Stimulated activated CD4-positive, alpha-beta T cell treated with anti-CD3 and anti-CD28 coated beads, Interleukin-1b, Interleukin-23, amount 100 ng/mL, for 1 hour (primary cell): Measurements from ENCODE around the gene ARHGAP23.
"Not testable (repeated sequence)": the region's sequence is repeated elsewhere in the genome, so short reads cannot be mapped to it uniquely, and the experiment has no call there.

Experiments
- DNase-seq, 2 donors: peaks; one replicate each; pipeline ENCODE4 v3.0.0-alpha.2; 2020; ENCODE audit warnings: low read depth in 2 of 2

The ARHGAP23 gene

DNA sequence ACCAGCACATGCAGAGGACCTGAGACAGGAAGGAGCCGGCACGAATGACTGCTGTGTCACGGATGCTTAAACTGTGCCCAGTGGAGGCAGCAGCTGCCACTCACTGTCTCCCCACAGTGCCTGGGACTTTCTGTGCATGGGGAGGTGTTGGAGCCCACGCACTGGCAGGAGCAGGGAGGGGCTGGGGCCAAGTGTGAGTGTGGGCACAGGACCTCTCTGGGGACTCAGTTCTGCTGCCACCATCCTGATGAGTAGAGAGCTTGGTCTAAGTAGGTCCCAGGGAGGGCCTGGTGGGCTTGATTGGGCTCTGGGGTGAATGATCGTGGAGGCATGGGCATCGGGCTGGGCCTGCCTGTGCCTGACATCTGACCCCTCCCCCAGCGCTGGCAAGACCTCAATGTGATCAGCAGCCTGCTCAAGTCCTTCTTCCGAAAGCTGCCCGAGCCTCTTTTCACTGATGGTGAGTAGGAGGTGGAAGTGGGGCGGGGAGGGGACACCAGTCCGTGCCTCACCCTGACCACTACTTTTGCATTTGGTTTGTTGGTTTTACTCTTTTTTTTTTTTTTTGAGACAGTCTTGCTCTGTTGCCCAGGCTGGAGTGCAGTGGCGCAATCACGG, 57.5 kb downstream of the ARHGAP23 start:
- not testable (repeated sequence) for DNase-seq

- DNase-seq = not testable (repeated sequence)
Observed at GRCh38 chr17:38489774-38490173, 61.5 kb downstream of the ARHGAP23 start.

GRCh38 chr17:38491346-38492066, 63.2 kb downstream of the ARHGAP23 start:
- not testable (repeated sequence) for DNase-seq

DNA sequence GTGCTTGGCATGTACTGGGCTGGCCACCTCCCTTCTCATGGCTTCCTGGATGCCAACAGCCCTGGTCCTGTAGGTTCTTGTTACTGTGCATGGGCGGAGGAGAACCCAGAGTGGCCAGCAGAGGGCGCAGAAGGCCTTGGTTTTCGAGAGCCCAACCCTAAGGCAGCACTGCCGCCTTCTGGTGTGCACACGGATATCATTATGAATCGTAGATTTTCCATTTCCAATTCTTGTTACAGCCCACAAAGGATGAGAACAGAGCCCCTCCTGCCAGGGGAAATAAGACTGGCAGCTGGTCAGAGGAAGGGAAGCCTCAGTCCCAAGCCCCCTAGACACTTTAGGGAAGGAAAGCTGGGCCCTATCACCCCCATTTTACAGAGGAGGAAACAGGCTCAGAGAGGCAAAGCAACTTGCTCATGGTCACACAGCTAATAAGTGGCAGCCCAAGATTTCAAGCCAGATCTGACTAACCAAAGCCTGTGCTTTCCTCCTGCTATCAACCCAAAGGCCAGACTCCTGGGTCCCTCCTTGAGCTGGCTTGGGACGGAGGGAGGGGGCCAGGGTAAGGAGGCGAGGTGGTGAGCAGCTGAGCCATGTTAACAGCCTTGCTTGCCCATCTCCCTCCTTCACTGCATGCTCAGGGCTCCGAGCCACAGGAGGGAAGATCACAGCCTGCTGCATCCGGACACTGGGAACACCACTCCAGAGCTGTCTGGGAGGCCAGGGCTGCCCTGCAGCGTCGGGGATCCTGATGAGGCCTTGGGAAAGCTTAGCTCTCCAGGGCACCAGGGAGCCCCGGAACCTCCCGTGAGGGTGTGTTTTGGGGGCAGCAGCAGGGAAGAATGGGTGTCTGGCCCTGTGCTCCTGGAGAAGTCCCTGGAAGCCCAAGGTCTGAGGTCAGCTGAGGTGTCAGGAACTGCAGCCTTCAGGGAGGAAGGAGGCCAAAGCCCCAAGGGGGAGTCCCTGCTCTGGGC, 64.1 kb downstream of the ARHGAP23 start:
- DNase-seq = peak; percentile 74 to 89

DNA sequence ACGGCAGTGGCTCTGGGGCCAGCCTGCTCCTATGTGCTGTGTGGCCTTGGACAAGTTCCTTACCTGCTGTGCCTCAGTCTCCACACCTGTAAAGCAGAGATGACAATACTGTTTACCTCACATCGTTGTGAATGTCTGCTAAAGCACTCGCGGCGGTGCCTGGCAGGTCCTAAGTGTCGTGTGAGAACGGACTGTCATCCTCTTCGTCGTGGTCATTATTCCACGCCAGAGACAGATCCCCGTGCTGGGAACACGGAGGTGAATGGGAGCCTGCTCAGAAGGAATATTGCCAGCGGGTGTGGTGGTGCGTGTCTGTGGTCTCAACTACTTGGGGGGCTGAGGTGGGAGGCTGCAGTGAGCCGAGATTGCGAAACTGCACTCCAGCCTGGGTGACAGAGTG, 65.9 kb downstream of the ARHGAP23 start:
- not testable (repeated sequence) for DNase-seq

GRCh38 chr17:38497656-38498055, 69.4 kb downstream of the ARHGAP23 start:
- DNase-seq = not testable (repeated sequence)

DNA sequence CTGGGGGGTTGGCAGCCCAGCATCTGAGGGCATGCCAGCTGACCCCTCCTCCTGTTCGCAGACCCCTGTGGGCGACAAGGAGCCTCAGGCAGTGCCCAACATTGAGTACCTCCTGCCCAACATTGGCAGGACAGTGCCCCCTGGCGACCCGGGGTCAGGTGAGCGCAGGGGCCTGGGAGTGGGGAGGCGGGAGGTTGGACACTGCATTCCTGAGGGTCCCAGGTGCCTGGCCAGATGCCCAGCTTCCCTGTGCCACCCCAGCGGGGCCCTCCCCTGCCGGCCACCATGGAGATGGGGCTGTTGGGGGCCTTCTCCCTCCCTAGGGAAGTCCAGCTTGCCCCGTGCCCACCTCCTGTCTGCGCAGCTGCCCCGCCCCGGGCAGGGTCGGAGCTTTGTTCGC, 70.1 kb downstream of the ARHGAP23 start:
- DNase-seq = no peak

DNA sequence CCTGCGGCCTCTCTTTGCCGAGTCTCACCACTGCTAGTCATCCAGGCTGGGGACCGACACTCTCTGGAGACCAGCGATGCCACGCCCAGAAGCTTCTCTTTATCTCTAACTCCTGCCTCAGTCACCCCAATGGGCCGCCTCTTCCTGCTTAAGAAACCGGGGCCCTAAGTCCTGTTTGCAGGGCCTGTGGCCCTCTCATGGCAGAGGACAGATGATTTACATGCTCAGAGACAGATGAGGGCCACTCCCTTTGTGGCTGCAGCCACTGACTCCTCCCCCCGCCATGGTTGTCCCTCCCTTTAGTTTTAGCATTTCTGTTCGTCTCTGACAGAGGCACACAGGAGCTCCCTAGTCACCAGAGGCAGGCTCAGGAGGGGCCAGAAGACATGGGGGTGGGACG, 71.0 kb downstream of the ARHGAP23 start:
- DNase-seq = not testable (repeated sequence)

- DNase-seq = not testable (repeated sequence)
Observed at GRCh38 chr17:38501718-38502117, 73.5 kb downstream of the ARHGAP23 start.

- not testable (repeated sequence) for DNase-seq
Observed at GRCh38 chr17:38503286-38503913, 75.1 kb downstream of the ARHGAP23 start.

- no peak for DNase-seq
Observed at GRCh38 chr17:38504216-38504615, 76.0 kb downstream of the ARHGAP23 start.

DNA sequence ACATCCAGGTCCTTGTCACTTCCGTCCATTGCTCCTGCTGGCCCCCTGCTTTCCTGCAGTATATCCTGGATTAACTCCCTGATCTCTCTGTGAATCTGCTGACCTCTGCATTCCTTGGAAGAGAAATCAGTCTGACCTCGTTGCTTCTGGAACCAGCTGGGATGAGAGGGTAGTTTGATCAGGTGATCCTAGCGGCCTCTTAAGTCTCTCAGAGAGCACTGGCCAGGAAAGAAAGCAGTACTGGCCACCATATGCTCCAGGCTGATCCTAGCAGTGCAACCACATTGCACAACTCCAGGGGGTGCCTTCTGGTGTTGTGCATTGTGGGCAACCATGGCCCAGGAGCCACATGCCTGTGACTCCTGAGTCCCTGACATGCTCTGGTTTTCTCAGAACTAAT, 79.2 kb downstream of the ARHGAP23 start:
- no peak for DNase-seq

GRCh38 chr17:38507921-38508569, 79.8 kb downstream of the ARHGAP23 start:
- no peak for DNase-seq

DNA sequence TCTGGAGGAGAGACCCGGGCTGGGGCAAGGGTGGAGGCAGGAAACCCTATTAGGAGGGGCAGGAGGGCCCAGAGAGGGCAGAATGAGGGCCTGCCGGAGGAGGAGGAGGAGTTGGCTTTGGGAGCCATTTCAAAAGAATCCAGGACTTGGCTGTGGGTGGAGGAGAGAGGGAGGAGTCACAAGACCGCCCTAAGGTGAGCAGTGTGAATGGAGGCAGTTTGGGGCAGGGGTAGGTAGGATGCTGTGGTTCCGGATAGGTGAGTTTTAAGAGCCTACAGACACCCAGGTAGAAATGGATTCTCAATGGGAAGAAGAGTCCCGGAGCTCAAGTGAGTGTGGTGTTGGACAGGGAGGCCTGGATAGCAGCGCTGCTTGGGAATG, 80.3 kb downstream of the ARHGAP23 start:
- no peak for DNase-seq

DNA sequence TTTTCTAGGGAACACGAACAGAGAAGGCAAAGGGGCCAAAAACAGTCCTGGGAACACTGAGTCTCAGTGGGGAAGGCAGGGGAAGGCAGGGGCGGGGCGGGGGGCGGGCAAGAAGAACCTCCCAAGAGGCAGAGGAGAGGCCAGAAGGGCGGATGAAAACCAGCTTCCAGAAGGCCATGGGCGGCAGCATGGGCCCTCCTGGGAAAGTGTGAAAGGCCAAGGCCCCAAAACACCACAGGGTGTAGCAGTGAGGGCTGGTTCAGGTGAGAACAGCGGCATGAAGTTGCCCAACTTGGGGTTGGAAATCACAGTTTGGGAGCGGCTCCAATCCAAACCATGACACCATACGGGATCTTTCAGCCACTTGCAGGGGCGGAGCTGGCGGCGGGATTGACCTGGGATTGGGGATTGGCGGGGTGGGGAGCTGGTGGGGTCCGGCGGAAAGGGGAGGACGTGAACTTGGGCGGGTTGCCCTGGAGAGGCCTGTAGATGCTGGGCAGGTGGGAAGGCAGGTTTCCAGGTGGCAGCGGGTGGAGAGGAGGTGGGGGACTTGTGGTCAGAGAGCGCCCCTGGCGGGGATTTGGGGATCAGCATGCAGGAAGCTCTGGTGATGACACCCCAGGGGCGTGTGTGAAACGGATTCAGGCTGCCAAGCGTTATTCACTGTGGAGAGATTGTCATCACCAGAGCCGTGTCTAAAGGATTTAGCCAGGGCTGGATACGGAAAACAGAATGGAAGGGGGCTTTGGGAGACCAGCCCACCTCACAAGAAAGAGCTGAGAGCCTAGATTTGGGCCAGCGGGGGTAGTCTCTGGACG, 80.9 kb downstream of the ARHGAP23 start:
- peak in 1 of 2 donors; percentile 53 for DNase-seq

GRCh38 chr17:38509772-38510420, 81.6 kb downstream of the ARHGAP23 start:
- no peak for DNase-seq

DNA sequence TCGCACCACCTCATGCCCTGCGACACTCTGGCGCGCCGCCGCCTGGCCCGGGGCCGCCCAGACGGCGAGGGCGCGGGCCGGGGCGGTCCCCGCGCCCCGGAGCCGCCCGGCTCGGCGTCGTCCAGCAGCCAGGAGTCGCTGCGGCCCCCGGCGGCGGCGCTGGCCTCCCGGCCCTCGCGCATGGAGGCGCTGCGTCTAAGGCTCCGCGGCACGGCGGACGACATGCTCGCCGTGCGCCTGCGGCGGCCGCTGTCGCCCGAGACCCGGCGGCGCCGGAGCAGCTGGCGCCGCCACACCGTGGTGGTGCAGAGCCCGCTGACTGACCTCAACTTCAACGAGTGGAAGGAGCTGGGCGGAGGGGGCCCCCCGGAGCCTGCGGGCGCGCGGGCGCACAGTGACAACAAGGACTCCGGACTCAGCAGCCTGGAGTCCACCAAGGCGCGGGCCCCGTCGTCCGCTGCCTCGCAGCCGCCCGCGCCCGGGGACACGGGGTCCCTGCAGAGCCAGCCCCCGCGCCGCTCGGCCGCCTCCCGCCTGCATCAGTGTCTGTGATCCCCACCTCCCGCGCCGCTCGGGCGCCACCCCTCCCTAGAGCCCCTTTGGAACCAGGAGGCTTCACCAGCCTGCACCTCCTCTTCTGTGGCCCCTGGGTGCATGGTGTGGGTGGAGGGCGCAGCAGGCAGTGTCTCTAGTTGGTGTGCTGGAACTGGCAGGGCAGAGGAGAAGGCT, 82.3 kb downstream of the ARHGAP23 start:
- no peak for DNase-seq

DNA sequence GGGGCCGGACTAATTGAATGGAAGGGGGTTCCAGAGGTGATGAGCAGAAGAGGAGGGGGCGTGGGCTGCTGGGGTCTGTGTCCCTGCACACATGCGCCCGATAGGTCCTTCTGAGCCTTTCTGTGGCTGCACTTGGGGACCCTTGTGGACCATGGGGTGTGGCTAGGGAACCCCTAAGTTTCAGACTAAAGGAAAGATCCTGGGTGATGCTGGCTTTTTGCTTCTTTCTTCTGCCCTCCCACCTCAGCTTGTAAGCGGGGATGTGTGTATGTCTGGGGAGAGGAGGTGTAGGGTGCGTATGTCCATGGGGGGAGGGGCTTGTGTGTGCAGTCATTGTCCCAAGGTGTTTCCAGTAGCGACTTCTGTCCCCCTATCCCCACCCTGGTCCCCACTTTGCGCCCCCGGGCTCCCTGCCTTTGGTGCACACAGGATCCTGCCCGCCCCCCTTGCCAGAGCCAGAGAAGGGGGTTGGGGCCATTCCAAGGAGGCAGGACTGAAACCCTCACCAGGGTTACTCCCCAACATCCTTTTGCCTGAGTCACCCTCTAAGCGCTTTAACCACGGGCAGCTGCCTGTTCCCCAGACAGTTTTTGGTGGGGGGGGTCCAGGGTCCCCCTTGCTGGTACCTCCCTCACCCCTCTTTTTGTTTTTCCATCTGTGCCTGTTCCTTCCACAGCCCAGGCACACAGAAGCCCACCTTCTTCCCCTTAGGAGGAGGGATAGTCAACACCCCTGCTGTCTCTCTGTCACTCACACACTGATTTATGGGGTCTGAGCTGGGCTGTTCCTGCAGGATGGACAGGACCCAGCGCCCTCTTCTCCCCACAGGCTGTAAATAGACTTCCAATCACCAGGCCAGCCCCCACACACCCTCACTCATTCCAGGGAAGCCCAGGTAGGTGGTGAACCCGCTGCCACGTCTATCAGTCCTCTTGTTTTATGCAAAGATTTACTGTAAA, 83.2 kb downstream of the ARHGAP23 start:
- DNase-seq = no peak
